ENCODE data around the gene DENND6A.
"Not testable (repeated sequence)": the region's sequence is repeated elsewhere in the genome, so short reads cannot be mapped to it uniquely, and the experiment has no call there.

Gene DENND6A

GRCh38 chr3:57617739-57618138 lies 75.1 kb downstream of the DENND6A start:
- H3K27ac Mint-ChIP-seq = no peak overlapping the region
- H3K4me1 Mint-ChIP-seq = no peaks in the 10 kb centered on the region
- DNase-seq = no peak
- H3K27me3 Mint-ChIP-seq = no peaks in the 10 kb centered on the region
- H3K9me3 Mint-ChIP-seq = no peaks in the 10 kb centered on the region
- no peak overlapping the region for H3K4me3 Mint-ChIP-seq
- ATAC-seq = no peak

DNA sequence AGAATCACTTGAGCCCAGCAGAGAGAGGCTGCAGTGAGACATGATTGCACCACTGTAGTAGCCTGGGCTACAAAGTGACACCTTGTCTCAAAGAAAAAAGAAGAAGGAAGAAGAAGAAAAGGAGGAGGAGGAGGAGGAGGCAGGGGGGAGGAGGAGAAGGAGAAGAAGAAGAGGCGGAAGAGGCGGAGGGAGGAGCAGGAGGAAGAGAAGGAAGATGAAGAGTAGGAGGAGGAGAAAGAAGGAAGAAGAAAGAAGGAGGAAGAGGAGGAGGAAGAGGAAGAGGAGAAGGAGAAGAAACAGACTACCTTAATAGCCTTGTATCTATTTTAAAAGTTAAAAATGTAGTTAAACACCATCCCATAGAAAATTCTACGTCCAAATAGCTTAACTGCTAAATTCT lies 76.6 kb downstream of the DENND6A start:
- Mint-ChIP-seq H3K27me3 (no peaks in the 10 kb centered on the region), H3K4me1 (no peaks in the 10 kb centered on the region), H3K4me3 (no peak overlapping the region), H3K27ac (no peak overlapping the region), H3K9me3 (no peaks in the 10 kb centered on the region)
- no peak for DNase-seq
- no peak for ATAC-seq

DNA sequence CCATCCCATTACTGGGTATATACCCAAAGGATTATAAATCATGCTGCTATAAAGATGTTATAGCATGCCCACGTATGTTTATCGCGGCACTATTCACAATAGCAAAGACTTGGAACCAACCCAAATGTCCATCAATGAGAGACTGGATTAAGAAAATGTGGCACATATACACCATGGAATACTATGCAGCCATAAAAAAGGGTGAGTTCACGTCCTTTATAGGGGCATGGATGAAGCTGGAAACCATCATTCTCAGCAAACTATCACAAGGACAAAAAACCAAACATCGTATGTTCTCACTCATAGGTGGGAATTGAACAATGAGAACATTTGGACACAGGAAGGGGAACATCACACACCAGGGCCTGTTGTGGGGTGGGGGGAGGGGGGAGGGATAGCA lies 81.0 kb downstream of the DENND6A start:
- not testable (repeated sequence) for DNase-seq, ATAC-seq, H3K4me1 Mint-ChIP-seq, H3K27ac Mint-ChIP-seq, H3K27me3 Mint-ChIP-seq, H3K4me3 Mint-ChIP-seq
- H3K9me3 Mint-ChIP-seq = peaks cover 18% of the 10 kb centered on the region in 2 donors

GRCh38 chr3:57605683-57606082 lies 87.2 kb downstream of the DENND6A start:
- Mint-ChIP-seq H3K27ac (no peak overlapping the region), H3K4me1 (peaks cover 10% of the 10 kb centered on the region), H3K27me3 (no peaks in the 10 kb centered on the region), H3K4me3 (no peak overlapping the region), H3K9me3 (peaks cover 16 to 24% of the 10 kb centered on the region in 2 donors)
- DNase-seq (no peak), ATAC-seq (no peak)

DNA sequence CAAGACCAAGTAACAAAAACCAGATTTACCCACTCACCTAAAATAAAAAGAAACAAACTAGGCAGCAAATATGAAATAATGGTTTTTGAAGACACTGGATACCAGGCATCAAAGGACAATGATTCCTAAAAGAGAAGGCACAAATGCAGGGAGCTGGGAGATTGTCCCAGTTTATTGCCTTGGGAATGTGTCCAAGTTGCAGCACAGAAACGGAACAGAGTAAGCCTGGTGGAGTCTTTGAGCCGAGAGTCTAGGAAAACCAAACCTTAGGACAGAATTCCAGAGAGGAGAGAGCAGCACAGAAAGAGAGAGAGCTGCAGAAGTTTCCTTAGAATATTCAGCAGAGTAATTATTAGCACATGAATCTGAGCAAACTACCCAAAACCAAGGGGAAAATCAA lies 87.9 kb downstream of the DENND6A start:
- no peak for ATAC-seq
- H3K4me1 Mint-ChIP-seq = peaks cover 15% of the 10 kb centered on the region
- H3K9me3 Mint-ChIP-seq = peaks cover 11 to 17% of the 10 kb centered on the region in 2 donors
- no peak overlapping the region for H3K27ac Mint-ChIP-seq
- DNase-seq = no peak
- H3K27me3 Mint-ChIP-seq = no peaks in the 10 kb centered on the region
- no peak overlapping the region for H3K4me3 Mint-ChIP-seq

DNA sequence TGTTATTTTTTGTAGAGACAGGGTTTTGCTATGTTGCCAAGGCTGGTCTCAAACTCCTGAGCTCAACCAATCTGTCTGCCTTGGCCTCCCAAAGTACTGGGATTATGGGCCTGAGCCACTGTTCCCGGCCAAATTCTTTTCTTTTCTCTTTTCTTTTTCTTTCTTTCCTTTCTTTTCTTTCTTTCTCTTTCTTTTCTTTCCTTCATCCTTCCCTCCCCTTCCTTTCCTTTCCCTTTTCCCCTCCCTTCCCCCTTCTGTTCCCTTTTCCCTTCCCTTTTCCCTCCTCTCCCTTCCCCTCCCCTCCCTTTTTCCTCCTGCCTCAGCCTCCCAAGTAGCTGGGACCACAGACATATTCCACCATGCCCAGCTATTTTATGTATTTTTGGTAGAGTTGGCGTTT lies 92.7 kb downstream of the DENND6A start:
- peak overlapping the region; percentile 0 to 50 for H3K4me3 Mint-ChIP-seq
- no peaks in the 10 kb centered on the region for H3K27me3 Mint-ChIP-seq

DNA sequence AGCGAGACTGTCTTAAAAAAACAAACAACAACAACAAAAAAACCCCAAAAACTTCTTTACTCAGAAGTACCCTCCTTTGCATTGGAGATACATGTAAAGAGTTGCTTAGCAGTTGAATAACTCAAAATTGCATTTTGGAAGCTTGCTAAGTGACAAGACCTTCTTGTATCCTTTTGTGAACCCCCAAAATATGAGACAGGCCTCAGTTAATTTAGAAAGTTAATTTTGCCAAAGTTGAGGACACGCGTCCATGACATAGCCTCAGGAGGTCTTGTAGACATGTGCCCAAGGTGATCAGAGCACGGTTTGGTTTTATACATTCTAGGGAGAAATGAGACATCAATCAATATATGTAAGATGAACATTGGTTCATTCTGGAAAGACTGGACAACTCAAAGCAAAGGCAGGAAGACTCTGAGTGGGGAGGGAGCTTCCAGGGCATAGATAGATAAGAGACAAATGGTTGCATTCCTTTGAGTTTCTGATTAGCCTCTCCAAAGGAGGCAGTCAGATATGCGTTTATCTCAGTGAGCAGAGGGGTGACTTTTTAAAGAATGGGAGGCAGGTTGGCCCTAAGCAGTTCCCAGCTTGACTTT lies 94.0 kb downstream of the DENND6A start:
- H3K9me3 Mint-ChIP-seq = no peaks in the 10 kb centered on the region
- H3K27me3 Mint-ChIP-seq = no peaks in the 10 kb centered on the region
- peak overlapping the region; percentile 88 to 98 for H3K27ac Mint-ChIP-seq
- H3K4me3 Mint-ChIP-seq = peak overlapping the region; percentile 93 to 98
- DNase-seq (no peak), ATAC-seq (no peak)
- H3K4me1 Mint-ChIP-seq = peaks cover 44% of the 10 kb centered on the region

More for the DNA sequence above, 92.7 kb downstream of the DENND6A start:
- DNase-seq (no peak), ATAC-seq (no peak)
- H3K4me1 Mint-ChIP-seq = peaks cover 37% of the 10 kb centered on the region
- no peaks in the 10 kb centered on the region for H3K9me3 Mint-ChIP-seq
- H3K27ac Mint-ChIP-seq = peak overlapping the region in 1 of 2 donors; percentile 86

DNA sequence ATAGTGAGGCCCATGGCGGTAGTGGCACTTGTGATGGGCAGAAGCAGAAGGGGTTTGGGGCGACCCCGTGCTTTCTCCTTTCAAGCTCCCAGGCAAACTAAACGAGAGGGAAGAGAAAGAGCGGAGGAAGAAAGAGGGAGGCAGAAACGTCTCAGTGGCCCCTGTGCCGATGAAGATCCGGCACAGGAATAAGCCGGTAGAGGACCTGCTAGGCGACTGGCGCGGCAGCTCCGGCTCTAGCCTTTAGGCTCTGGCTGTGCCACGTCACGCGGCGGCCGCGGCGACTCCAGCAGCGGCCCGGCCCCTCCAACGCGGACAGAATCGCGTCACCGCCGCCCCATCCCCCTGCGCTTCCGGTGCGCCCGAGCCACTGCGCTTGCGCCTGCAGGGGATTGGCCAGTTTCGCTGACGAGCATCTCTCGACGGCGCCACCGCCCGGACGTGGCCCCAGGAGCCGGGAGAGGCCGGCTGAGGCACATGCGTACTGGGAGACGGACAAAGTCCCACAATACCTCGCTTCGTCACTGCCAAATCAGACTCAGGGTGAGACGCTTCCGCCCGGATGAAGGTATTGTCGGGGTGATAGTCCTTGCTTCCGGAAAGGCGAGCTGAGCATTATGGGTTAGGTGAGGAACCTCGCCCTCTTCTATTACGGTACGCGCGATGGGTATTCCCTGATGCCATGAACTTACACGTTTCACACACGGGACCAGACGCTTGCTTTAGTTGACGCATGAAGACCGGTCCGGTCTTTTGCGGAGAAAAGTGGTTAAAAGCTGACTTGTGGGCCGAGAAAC lies 95.6 kb downstream of the DENND6A start, which contains the start of gene ARF4:
Gene ARF4 (minus strand): TSS at position 218 of the 797 bp plus-strand sequence. CDS start 204 bp downstream, at position 14.
- Mint-ChIP-seq H3K4me1 (peaks cover 58% of the 10 kb centered on the region), H3K9me3 (no peaks in the 10 kb centered on the region), H3K4me3 (peak within 1 kb of the TSS; percentile 93 to 98), H3K27me3 (no peaks in the 10 kb centered on the region), H3K27ac (peak within 1 kb of the TSS; percentile 94 to 98)
- peak; percentile 100 for DNase-seq
- ATAC-seq = peak; percentile 97

GRCh38 chr3:57596495-57597126 lies 96.3 kb downstream of the DENND6A start:
- peak; percentile 46 to 55 for DNase-seq
- H3K4me1 Mint-ChIP-seq = peaks cover 56% of the 10 kb centered on the region
- no peaks in the 10 kb centered on the region for H3K9me3 Mint-ChIP-seq
- peak overlapping the region; percentile 90 to 98 for H3K27ac Mint-ChIP-seq
- H3K27me3 Mint-ChIP-seq = no peaks in the 10 kb centered on the region
- peak overlapping the region; percentile 93 to 98 for H3K4me3 Mint-ChIP-seq
- ATAC-seq = no peak

- no peak for ATAC-seq
- DNase-seq = no peak
- H3K4me3 Mint-ChIP-seq = peak overlapping the region; percentile 93 to 98
- H3K9me3 Mint-ChIP-seq = no peaks in the 10 kb centered on the region
- H3K27ac Mint-ChIP-seq = peak overlapping the region in 1 of 2 donors; percentile 19
- H3K27me3 Mint-ChIP-seq = no peaks in the 10 kb centered on the region
- peaks cover 51% of the 10 kb centered on the region for H3K4me1 Mint-ChIP-seq
These were observed 98.3 kb downstream of the DENND6A start for GRCh38 chr3:57594576-57594975.

GRCh38 chr3:57594144-57594543 lies 98.7 kb downstream of the DENND6A start:
- peak overlapping the region in 1 of 2 donors; percentile 93 for H3K4me3 Mint-ChIP-seq
- H3K27me3 Mint-ChIP-seq = no peaks in the 10 kb centered on the region
- H3K27ac Mint-ChIP-seq = peak overlapping the region in 1 of 2 donors; percentile 19
- DNase-seq = no peak
- peaks cover 46% of the 10 kb centered on the region for H3K4me1 Mint-ChIP-seq
- ATAC-seq = no peak
- no peaks in the 10 kb centered on the region for H3K9me3 Mint-ChIP-seq

DNA sequence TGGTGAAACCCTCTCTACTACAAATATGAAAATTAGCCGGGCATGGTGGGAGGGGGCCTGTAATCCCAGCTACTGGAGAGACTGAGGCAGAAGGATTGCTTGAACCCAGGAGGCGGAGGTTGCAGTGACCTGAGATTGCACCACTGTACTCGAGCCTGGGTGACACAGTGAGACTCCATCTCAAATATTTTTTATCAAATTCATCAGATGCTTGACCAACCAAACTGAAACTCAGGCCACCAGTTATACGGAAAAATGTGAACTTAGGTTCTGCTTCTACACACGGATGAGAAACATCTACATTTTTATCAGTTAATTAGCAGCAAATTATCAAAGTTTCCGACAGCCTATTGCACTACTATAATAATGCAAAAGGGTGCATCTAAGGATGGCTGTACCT lies 100.6 kb downstream of the DENND6A start:
- Mint-ChIP-seq H3K9me3 (no peaks in the 10 kb centered on the region), H3K27ac (no peak overlapping the region), H3K4me1 (peaks cover 46% of the 10 kb centered on the region), H3K4me3 (no peak overlapping the region), H3K27me3 (no peaks in the 10 kb centered on the region)
- ATAC-seq (no peak), DNase-seq (no peak)

DNA sequence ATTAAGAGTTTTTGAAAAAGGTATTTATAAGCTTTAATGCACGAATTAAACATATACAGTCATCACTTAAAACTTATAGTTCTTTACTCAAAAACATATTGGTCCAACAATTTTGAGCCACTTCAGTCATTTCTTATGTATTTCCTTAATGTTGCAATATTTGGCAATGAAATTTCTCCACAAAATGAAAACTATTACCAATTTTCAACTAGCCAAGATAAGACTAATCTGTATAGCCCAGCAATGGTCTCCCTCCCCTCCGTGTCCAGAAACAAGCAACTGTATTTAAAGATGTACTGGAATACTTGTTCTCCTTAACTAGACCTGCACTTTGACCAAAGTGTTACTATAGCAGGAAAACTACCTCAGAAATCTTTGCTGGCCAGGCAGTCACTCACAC lies 105.0 kb downstream of the DENND6A start:
- DNase-seq (no peak), ATAC-seq (no peak)
- H3K4me3 Mint-ChIP-seq = no peak overlapping the region
- peaks cover 27% of the 10 kb centered on the region for H3K4me1 Mint-ChIP-seq
- H3K27me3 Mint-ChIP-seq = no peaks in the 10 kb centered on the region
- peak overlapping the region in 1 of 2 donors; percentile 52 for H3K27ac Mint-ChIP-seq
- H3K9me3 Mint-ChIP-seq = no peaks in the 10 kb centered on the region

- ATAC-seq = no peak
- Mint-ChIP-seq H3K4me1 (peaks cover 20% of the 10 kb centered on the region), H3K9me3 (no peaks in the 10 kb centered on the region), H3K27ac (no peak overlapping the region), H3K4me3 (no peak overlapping the region), H3K27me3 (no peaks in the 10 kb centered on the region)
- DNase-seq = no peak
These were observed 106.1 kb downstream of the DENND6A start for GRCh38 chr3:57586778-57587177.

GRCh38 chr3:57583544-57583943 lies 109.3 kb downstream of the DENND6A start:
- ATAC-seq (no peak), DNase-seq (no peak)
- H3K4me3 Mint-ChIP-seq = no peak overlapping the region
- H3K27ac Mint-ChIP-seq = no peak overlapping the region
- no peaks in the 10 kb centered on the region for H3K27me3 Mint-ChIP-seq
- no peaks in the 10 kb centered on the region for H3K9me3 Mint-ChIP-seq
- H3K4me1 Mint-ChIP-seq = peaks cover 16% of the 10 kb centered on the region
